Effector memory CD8-positive, alpha-beta T cell (primary cell): Measurements from ENCODE around the gene ENTHD1.

ENCODE experiments used
- ATAC-seq: fragments of 150-1000 bp; cut with Tn5 transposase; replicated peaks from 2 replicates; pipeline ENCODE4 v1.10.0; 2021; ENCODE audit warnings: mild to moderate bottlenecking, moderate library complexity
- DNase-seq, 3 experiments: peaks; one replicate each; pipeline ENCODE4 v3.0.0; 2021
- H3K27ac Mint-ChIP-seq, 2 donors: one replicate each; pipeline ENCODE4 v1.8.0; 2022; ENCODE audit warnings: mild to moderate bottlenecking in 2 of 2, mixed read lengths in 2 of 2, moderate library complexity in 2 of 2
- H3K27me3 Mint-ChIP-seq, 2 donors: one replicate each; pipeline ENCODE4 v1.8.0; 2022; ENCODE audit warnings: mixed read lengths in 2 of 2
- H3K36me3 Mint-ChIP-seq: one replicate; pipeline ENCODE4 v1.8.0; 2022; ENCODE audit warnings: mild to moderate bottlenecking, moderate library complexity, mixed read lengths; ENCODE audit not compliant: insufficient read depth
- H3K4me1 Mint-ChIP-seq, 2 donors: one replicate each; pipeline ENCODE4 v1.8.0; 2022; ENCODE audit warnings: low read depth in 2 of 2, mixed read lengths in 2 of 2
- H3K4me3 Mint-ChIP-seq, 2 donors: one replicate each; pipeline ENCODE4 v1.8.0; 2022; ENCODE audit warnings: mild to moderate bottlenecking in 2 of 2, mixed read lengths in 2 of 2, moderate library complexity in 2 of 2
- H3K9me3 Mint-ChIP-seq, 2 donors: one replicate each; pipeline ENCODE4 v1.8.0; 2022; ENCODE audit warnings: mixed read lengths in 2 of 2

The ENTHD1 gene

DNA sequence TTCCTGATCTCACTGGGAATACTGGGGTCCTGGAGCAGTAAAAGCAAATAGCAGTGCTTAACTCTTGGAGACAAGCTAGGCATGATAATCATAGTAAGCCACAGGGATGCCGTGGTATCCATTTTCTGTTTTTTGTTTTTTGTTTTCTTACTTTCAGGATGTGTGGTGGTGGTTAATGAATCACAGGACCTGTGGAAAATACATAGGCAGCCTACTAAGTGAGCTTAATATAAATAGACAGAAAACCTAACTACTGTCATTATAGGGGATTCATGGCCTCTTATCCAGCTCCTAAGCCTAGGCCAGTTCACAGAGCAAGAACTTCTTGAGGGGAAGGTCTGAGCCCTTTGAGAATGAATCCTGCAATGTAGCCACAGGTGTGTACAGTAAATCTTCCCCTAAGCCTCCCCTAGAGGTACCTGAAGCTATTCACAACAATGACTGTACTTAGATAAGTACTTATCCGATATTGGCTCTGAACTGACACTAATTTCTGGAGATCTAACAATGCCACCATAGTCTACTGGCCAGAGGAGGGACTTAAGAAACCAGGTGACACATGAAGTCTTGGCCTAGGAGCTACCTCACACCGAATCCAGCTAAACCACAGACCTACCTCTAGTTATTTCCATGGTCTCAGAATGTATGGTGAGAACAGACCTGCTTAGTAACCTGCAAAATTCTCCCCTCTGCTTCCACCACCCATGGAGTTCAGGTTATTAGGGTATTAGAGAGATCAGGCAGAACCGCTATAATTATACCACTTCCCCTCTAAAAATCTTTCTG lies 83.6 kb downstream of the ENTHD1 start:
- Mint-ChIP-seq H3K36me3 (no peaks in the 10 kb centered on the region), H3K4me3 (no peak overlapping the region), H3K27me3 (peaks cover 22 to 45% of the 10 kb centered on the region in 2 donors), H3K9me3 (no peaks in the 10 kb centered on the region), H3K4me1 (peaks cover 4 to 5% of the 10 kb centered on the region in 2 donors), H3K27ac (no peak overlapping the region)
- no peak for DNase-seq
- ATAC-seq = no peak

- peak in 1 of 3 experiments; percentile 10 for DNase-seq
- no peak overlapping the region for H3K4me3 Mint-ChIP-seq
- no peak for ATAC-seq
- H3K36me3 Mint-ChIP-seq = peaks cover 2% of the 10 kb centered on the region
- no peaks in the 10 kb centered on the region for H3K9me3 Mint-ChIP-seq
- peaks cover 20 to 58% of the 10 kb centered on the region in 2 donors for H3K27me3 Mint-ChIP-seq
- no peak overlapping the region for H3K27ac Mint-ChIP-seq
- peaks cover 4 to 5% of the 10 kb centered on the region in 2 donors for H3K4me1 Mint-ChIP-seq
Measured at GRCh38 chr22:39808081-39808480, 85.5 kb downstream of the ENTHD1 start.

- ATAC-seq = no peak
- Mint-ChIP-seq H3K4me1 (peaks cover 4 to 5% of the 10 kb centered on the region in 2 donors), H3K4me3 (no peak overlapping the region), H3K9me3 (no peaks in the 10 kb centered on the region), H3K36me3 (peaks cover 2% of the 10 kb centered on the region), H3K27ac (no peak overlapping the region), H3K27me3 (peaks cover 7 to 51% of the 10 kb centered on the region in 2 donors)
- no peak for DNase-seq
Measured at GRCh38 chr22:39806109-39806508, 87.5 kb downstream of the ENTHD1 start.

DNA sequence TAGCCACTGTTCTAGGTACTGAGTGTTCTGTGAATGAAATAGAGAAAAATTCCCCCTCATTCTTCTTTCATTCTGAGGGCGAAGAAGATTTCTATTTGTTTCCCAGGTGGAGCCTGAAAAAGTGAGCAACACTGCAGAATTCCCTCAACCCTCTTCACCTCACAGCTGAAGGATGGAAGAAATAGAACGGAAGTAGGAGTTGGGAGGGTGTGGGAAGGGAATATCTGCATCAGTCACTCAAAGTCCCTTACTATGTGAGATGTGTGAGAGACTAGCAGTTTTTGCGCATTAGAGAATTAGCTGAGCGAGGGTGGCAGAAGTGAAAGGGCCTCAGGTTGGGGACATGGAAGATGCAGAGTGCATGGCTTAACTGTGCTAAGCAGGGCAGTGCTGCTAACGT lies 88.4 kb downstream of the ENTHD1 start:
- H3K9me3 Mint-ChIP-seq = no peaks in the 10 kb centered on the region
- H3K36me3 Mint-ChIP-seq = peaks cover 2% of the 10 kb centered on the region
- H3K27me3 Mint-ChIP-seq = peaks cover 7 to 60% of the 10 kb centered on the region in 2 donors
- ATAC-seq (no peak), DNase-seq (no peak)
- H3K27ac Mint-ChIP-seq = no peak overlapping the region
- H3K4me1 Mint-ChIP-seq = peaks cover 4 to 5% of the 10 kb centered on the region in 2 donors
- no peak overlapping the region for H3K4me3 Mint-ChIP-seq

DNA sequence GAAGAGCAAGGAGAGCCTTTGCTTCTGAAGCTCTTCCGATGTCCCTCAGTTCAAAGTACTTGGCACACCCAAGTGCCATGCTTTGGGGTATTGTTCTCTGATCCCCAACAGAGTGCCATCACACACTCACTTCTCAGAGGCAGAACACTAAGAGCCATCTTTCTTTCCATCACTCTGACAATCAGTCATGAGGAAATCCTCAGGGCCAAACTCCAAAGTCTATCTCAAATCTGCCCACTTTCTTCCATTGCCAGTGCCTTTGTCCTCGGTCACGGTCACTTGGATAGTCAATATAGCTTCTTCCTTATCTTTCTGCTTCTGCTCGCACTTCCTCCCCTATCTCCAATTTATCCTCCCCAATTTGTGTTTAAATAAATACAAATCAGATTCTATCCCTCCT lies 90.9 kb downstream of the ENTHD1 start:
- no peaks in the 10 kb centered on the region for H3K4me1 Mint-ChIP-seq
- no peak overlapping the region for H3K4me3 Mint-ChIP-seq
- ATAC-seq = no peak
- peaks cover 5 to 57% of the 10 kb centered on the region in 2 donors for H3K27me3 Mint-ChIP-seq
- H3K27ac Mint-ChIP-seq = no peak overlapping the region
- DNase-seq = no peak
- H3K36me3 Mint-ChIP-seq = peaks cover 2% of the 10 kb centered on the region
- H3K9me3 Mint-ChIP-seq = peaks cover 4 to 10% of the 10 kb centered on the region in 2 donors

DNA sequence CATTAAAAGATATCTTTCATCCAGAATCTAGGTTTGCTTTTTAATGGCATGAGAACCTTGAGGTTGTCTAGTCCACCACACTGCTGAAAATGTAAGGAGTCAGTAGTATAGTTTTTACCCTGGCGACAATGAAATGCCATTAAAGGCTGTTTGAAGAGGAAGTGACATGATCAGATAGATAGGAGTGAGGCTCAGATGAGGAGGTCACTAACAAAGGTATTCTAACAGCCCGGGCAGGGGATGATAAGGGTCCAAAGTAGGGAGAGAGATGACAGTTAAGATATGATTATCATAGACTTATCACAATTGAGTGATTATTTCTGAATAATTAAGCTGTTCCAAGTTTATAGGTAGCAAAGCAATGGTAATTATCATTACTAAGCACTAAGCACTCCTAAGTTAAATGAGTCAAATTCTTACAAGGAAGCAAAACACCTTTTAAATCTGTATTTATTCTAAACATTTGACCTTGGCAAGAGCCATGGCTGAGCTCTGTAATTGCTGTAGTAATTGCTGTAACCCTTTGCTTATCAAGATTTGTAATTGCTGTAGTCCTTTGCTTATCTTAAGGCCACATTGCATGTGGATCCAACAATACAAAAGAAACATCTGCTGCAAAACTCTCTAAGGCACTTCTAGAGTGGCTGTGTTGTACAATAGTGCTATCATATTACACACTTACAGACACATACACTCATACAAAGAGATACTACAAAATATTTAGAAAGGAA lies 92.6 kb downstream of the ENTHD1 start:
- no peak overlapping the region for H3K4me3 Mint-ChIP-seq
- no peak for ATAC-seq
- peaks cover 12 to 59% of the 10 kb centered on the region in 2 donors for H3K27me3 Mint-ChIP-seq
- no peak overlapping the region for H3K27ac Mint-ChIP-seq
- no peak for DNase-seq
- H3K4me1 Mint-ChIP-seq = no peaks in the 10 kb centered on the region
- peaks cover 10 to 18% of the 10 kb centered on the region in 2 donors for H3K9me3 Mint-ChIP-seq
- H3K36me3 Mint-ChIP-seq = peaks cover 2% of the 10 kb centered on the region

DNA sequence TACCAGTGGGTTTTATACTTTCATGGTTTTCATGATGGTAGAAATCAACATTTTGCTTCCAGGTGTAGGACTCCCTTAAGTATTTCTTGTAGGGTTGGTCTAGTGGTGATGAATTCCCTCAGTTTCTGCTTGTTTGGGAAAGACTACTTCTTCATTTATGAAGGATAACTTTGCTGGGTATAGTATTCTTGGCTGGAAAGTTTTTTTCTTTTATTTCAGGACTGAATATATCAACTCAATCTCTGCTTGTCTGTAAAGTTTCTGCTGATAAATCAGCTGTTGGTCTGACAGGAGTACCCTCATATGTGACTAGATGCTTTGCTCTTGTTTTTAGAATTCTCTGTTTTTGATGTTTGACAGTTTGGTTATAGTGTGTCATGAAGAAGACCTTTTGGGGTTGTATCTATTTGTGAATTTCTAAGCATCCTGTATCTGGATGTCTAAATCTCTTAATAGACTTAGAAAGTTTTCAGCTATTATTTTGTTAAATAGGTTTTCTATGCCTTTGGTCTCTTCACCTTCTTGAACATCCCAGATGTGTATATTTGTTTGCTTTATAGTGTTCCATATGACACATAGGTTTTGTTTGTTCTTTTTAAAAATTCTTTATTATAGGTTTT lies 95.9 kb downstream of the ENTHD1 start:
- H3K27ac Mint-ChIP-seq = no peak overlapping the region
- no peak overlapping the region for H3K4me3 Mint-ChIP-seq
- no peak for ATAC-seq
- DNase-seq = no peak
- H3K4me1 Mint-ChIP-seq = no peaks in the 10 kb centered on the region
- H3K9me3 Mint-ChIP-seq = peaks cover 10 to 18% of the 10 kb centered on the region in 2 donors
- H3K27me3 Mint-ChIP-seq = peaks cover 12 to 27% of the 10 kb centered on the region in 2 donors
- no peaks in the 10 kb centered on the region for H3K36me3 Mint-ChIP-seq

GRCh38 chr22:39789788-39790187 lies 103.8 kb downstream of the ENTHD1 start:
- peaks cover 4 to 8% of the 10 kb centered on the region in 2 donors for H3K4me1 Mint-ChIP-seq
- no peak for ATAC-seq
- H3K9me3 Mint-ChIP-seq = no peaks in the 10 kb centered on the region
- no peak overlapping the region for H3K4me3 Mint-ChIP-seq
- H3K27me3 Mint-ChIP-seq = no peaks in the 10 kb centered on the region
- no peak overlapping the region for H3K27ac Mint-ChIP-seq
- no peaks in the 10 kb centered on the region for H3K36me3 Mint-ChIP-seq
- no peak for DNase-seq

GRCh38 chr22:39785232-39785631 lies 108.3 kb downstream of the ENTHD1 start:
- Mint-ChIP-seq H3K27me3 (no peaks in the 10 kb centered on the region), H3K27ac (no peak overlapping the region), H3K4me3 (no peak overlapping the region), H3K4me1 (peaks cover 4 to 8% of the 10 kb centered on the region in 2 donors), H3K36me3 (no peaks in the 10 kb centered on the region), H3K9me3 (no peaks in the 10 kb centered on the region)
- DNase-seq (no peak), ATAC-seq (no peak)

DNA sequence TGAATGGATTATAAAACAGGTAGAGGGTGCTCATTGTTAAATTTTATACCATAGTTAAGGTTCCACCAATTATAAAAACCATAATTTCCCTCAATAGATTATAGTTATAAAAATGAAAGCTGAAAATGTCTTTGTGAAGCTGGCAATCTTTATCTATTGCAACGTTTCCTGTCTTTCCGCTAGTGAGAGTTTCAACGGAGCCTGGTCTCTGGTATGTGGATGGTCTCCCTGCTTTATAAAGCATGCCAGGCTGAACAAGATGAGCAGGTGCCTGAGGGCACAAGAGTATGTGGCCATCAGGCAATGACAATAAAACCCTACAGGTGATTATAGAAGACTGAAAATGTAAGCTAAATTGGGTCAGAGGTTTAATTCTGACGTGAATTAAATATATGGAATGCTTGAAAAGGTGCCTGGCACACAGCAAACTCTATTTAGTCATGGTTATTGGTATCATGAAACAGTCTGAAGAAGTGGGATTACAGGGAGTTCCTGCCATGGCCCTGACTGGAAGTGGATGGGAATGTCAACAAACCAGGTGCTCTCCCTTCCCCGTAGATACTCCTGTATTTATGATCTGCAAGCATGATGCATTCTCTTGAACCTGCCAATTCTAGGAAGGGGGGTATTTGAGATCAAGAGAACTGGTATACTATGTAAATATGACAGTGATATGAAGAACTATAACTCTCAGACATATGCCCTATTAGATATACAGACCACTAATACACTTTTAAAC lies 115.7 kb downstream of the ENTHD1 start:
- H3K9me3 Mint-ChIP-seq = no peaks in the 10 kb centered on the region

DNA sequence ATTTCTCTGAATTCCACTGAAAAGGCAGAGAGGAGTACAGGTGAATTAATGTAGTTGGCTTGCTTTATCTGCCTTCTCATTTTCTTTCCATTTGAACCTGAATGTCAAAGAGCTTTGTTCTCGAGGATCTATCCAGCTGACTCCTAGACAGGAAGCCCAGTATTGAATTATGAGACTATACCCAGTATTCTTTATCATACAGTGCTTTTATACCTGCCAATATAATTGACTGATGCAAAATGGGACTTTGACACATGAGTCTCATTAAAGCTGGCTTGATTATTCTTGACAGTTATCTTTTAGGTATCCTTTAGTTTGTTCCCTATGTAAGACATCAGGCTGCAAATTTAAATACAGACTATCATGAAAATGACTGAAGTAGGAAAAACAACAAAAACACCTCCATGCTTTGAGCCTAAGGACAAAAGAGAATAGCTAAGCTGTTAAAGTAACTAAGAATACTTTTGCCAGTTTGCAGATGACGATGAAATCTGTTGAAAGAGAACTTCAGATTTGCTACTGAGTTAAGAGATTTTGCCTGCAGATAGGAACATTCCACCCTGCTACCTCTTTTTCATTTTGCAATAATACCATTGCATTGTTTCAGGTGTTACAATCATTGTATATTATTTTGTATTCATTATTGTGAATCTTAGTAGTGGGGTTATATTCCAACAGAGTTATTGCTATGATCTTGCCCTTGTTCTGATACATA lies 117.1 kb downstream of the ENTHD1 start:
- no peak overlapping the region for H3K27ac Mint-ChIP-seq
- H3K9me3 Mint-ChIP-seq = no peaks in the 10 kb centered on the region

More for the DNA sequence above, 115.7 kb downstream of the ENTHD1 start:
- ATAC-seq = no peak
- no peak overlapping the region for H3K4me3 Mint-ChIP-seq
- no peak overlapping the region for H3K27ac Mint-ChIP-seq
- no peaks in the 10 kb centered on the region for H3K27me3 Mint-ChIP-seq
- no peaks in the 10 kb centered on the region for H3K36me3 Mint-ChIP-seq
- H3K4me1 Mint-ChIP-seq = peaks cover 8 to 11% of the 10 kb centered on the region in 2 donors
- no peak for DNase-seq

GRCh38 chr22:39773976-39774539 lies 119.5 kb downstream of the ENTHD1 start:
- DNase-seq (no peak), ATAC-seq (peak; percentile 67)
- H3K9me3 Mint-ChIP-seq = no peaks in the 10 kb centered on the region
- H3K27me3 Mint-ChIP-seq = no peaks in the 10 kb centered on the region
- H3K27ac Mint-ChIP-seq = peak overlapping the region in 1 of 2 donors; percentile 11
- H3K4me3 Mint-ChIP-seq = no peak overlapping the region
- H3K4me1 Mint-ChIP-seq = peaks cover 8 to 11% of the 10 kb centered on the region in 2 donors
- no peaks in the 10 kb centered on the region for H3K36me3 Mint-ChIP-seq

More for the DNA sequence above, 117.1 kb downstream of the ENTHD1 start:
- no peak overlapping the region for H3K4me3 Mint-ChIP-seq
- DNase-seq (no peak), ATAC-seq (no peak)
- H3K27me3 Mint-ChIP-seq = no peaks in the 10 kb centered on the region
- peaks cover 8 to 11% of the 10 kb centered on the region in 2 donors for H3K4me1 Mint-ChIP-seq
- H3K36me3 Mint-ChIP-seq = no peaks in the 10 kb centered on the region
